ENCODE results near the gene SERPING1.

The SERPING1 gene

DNA sequence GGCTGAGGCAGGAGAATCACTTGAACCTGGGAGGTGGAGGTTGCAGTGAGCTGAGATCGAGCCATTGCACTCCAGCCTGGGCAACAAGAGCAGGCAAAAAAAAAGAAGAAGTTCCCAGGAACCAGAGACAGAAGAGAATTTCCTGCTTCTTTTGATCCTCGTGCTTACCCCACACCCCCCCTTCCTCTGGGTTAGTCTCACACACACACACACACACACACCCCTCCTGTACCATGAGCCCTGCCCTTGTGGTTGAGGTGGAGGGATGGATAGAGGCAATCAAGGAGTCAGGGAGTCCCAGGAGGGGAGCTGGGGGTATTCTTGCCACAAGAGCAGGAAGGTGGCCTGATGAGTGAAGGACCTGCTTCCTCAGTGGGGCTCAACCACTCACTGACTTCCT, 25.9 kb upstream of the SERPING1 start:
- H3K4me3 ChIP-seq (ENCODE audit: low read depth, low read length), result no peak overlapping the region
- TF ChIP-seq, protein P1, sequence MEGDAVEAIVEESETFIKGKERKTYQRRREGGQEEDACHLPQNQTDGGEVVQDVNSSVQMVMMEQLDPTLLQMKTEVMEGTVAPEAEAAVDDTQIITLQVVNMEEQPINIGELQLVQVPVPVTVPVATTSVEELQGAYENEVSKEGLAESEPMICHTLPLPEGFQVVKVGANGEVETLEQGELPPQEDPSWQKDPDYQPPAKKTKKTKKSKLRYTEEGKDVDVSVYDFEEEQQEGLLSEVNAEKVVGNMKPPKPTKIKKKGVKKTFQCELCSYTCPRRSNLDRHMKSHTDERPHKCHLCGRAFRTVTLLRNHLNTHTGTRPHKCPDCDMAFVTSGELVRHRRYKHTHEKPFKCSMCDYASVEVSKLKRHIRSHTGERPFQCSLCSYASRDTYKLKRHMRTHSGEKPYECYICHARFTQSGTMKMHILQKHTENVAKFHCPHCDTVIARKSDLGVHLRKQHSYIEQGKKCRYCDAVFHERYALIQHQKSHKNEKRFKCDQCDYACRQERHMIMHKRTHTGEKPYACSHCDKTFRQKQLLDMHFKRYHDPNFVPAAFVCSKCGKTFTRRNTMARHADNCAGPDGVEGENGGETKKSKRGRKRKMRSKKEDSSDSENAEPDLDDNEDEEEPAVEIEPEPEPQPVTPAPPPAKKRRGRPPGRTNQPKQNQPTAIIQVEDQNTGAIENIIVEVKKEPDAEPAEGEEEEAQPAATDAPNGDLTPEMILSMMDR (IDR thresholded peaks at IDR 0.05; ENCODE audit: low read depth, low read length), result no peak

DNA sequence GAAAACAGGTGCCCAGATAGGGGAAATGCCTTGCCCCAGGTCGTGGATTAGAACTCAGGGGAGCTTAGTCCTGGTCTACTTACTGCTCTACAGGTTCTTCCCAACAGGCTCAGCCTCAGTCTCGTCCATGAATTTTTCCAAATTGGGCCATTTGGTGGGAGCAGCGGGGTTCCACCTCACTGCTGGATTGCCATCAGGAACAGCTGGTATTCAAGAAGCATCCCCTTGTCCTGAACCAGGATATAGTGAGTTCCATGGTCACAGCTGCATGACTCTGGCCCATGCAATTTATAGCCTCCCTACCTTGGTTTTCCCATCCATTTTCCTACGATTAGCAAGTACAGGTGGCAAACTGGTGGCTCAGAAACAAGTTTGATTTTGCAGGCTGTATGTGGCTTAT, 23.4 kb upstream of the SERPING1 start:
- no peak overlapping the region for H3K4me3 ChIP-seq (ENCODE audit: low read depth, low read length)
- TF ChIP-seq, protein P1 (IDR thresholded peaks at IDR 0.05; ENCODE audit: low read depth, low read length), result no peak

DNA sequence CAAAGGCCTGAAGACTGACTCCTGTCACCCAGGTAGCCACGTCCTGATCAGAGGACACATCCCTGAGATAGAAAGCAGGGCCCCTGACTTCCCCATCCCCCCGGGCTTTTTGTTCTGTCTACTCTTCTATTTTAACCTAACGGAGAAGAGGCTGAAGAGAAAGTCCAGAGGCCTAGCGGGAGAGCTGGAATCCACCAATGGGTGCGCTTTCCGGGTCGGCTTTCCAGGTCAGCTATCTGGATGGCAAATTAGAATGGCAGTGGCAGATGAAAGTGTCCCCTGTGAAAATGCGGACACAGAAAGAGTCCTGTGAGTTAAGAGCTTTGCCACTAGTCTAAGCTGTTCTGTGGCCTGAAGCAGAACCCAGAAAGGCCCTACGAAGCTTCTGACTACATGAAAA, 13.1 kb upstream of the SERPING1 start:
- TF ChIP-seq, protein P1 (IDR thresholded peaks at IDR 0.05; ENCODE audit: low read depth, low read length), result no peak
- H3K4me3 ChIP-seq (ENCODE audit: low read depth, low read length), result no peak overlapping the region

DNA sequence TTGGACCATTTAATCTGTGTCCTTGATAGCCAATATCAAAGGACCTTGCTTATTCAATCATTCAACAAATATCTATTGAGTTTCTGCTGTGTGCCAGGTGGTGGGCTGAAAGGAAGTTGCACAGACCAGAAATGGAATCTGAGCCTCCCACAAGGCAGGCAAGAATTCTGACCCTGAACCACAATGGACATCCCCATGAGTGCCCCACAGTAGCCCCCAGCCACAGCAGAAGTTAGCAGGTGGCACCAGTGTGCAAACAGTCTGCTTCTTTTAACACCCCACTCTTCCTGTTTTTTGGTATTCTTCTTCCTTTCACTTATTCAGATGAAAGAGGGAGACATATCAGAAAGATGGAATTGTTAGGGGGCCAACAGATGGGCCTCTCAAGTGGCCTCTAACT, 12.2 kb upstream of the SERPING1 start:
- TF ChIP-seq, protein P1 (IDR thresholded peaks at IDR 0.05; ENCODE audit: low read depth, low read length), result no peak
- no peak overlapping the region for H3K4me3 ChIP-seq (ENCODE audit: low read depth, low read length)

DNA sequence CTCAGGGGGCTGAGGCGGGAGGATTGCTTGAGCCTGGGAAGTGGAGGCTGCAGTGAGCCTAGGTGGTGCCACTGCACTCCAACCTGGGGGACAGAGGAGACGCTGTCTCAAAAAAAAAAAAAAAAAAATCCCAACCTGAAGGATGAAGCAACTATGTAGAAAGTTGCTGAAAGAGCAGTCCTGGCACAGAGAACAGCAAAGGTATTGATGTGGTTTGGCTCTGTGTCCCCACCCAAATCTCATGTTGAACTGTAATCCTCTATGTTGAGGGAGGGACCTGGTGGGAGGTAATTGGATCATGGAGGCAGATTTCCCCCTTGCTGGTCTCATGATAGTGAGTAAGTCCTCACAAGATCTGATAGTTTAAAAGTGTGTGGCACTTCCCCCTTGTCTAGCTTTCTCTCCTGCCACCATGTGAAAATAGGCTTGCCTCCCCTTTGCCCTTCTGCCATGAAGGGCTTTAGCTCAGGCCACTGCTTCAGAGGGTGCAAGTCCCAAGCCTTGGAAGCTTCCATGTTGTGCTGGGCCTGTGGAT, 10.7 kb upstream of the SERPING1 start:
- no peak overlapping the region for H3K4me3 ChIP-seq (ENCODE audit: low read depth, low read length)
- TF ChIP-seq, protein P1 (IDR thresholded peaks at IDR 0.05; ENCODE audit: low read depth, low read length), result no peak

DNA sequence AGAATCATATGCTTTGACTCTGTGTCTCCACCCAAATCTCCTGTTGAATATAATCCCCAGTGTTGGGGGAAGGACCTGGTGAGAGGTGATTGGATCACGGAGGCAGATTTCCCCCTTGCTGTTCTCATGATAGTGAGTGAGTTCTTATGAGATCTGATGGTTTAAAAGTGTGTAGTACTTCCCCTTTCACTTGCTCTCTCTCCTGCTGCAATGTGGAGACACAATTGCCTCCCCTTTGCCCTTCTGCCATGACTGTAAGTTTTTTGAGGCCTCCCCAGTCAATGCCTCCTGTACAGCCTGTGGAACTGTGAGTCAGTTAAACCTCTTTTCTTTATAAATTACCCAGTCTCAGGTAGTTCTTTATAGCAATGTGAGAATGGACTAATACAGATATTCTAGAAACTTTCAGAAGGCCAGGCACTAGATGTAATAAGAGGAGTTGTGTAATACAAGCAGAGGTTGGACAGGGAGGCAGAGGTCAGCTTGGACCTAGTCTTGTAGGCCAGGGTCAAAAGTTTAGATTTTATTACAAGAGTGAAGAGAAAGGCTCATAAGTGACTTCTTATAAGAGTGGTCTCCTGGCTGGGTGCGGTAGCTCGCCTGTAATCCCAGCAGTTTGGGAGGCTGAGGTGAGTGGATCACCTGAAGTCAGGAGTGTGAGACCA, 9.3 kb upstream of the SERPING1 start:
- TF ChIP-seq, protein P1 (IDR thresholded peaks at IDR 0.05; ENCODE audit: low read depth, low read length), result no peak

DNA sequence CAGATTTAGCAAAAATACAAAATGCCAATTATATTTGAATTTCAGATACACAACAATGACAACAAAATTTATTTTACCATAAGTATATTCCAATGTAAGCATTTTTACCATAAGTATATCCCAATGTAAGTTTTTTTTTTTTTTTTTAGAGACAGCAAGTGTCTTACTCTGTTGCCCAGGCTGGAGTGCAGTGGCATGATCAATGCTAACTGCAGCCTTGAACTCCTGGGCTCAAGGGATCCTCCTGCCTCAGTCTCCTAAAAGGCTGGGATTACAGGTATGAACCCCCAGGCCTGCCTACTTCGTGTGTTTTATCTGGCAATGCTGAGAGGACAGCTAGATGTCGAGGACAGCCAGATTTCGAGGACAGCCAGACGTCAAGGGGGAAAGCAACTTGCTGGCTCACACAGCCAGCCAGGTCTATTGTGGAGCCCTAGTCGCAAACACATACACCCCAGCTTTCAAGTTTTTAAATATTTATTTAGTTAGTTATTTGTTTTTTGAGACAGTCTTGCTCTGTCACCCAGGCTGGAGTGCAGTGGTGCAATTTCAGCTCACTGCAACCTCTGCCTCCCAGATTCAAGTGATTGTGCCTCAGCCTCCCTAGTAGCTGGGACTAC, 1.1 kb upstream of the SERPING1 start:
- TF ChIP-seq, protein P1 (IDR thresholded peaks at IDR 0.05; ENCODE audit: low read depth, low read length), result no peak

More for the DNA sequence above, 9.3 kb upstream of the SERPING1 start:
- no peak overlapping the region for H3K4me3 ChIP-seq (ENCODE audit: low read depth, low read length)

More for the DNA sequence above, 1.1 kb upstream of the SERPING1 start:
- no peak overlapping the region for H3K4me3 ChIP-seq (ENCODE audit: low read depth, low read length)
